Measurements from ENCODE around the gene ANAPC2. TPM values are rescaled to one million over a fixed set of nuclear protein-coding genes. Genes with fewer than 3 reads are reported as not detected.
"Not testable (repeated sequence)": the region's sequence is repeated elsewhere in the genome, so short reads cannot be mapped to it uniquely, and the experiment has no call there.

Gene ANAPC2
- polyA plus RNA-seq, 1 experiment, result 12.1 TPM

GRCh38 chr9:137138722-137139467, 49.5 kb downstream of the ANAPC2 start, which contains the start of gene GRIN1:
GRIN1 (plus strand) TSS chr9:137139154; CDS start chr9:137139487, 333 bp downstream.
- Histone ChIP-seq H3K4me3 (ENCODE audit: low read depth, low read length) (no peak within 1 kb of the TSS), H3K9me3 (ENCODE audit: control insufficient read depth, insufficient read depth, low read length) (no peaks in the 10 kb centered on the region; the same call in 1 of the 2 replicates), H3K27ac (ENCODE audit: low read depth, low read length) (no peak within 1 kb of the TSS), H3K27me3 (ENCODE audit: control insufficient read depth, insufficient read depth, low read length) (peaks cover 52% of the 10 kb centered on the region)
- DNase-seq (ENCODE audit: low read depth, low spot score), result no peak
- ChIA-PET CTCF (interaction anchor here (1.0 kb wide), 1 partner anchor 9 kb away, joined by 11 read pairs; no protein-coding TSS in a partner anchor), POLR2A (interaction anchor here (2.3 kb wide), 1 partner anchor 9 kb away, joined by 12 read pairs; no protein-coding TSS in a partner anchor)
- TF ChIP-seq CTCF (IDR thresholded peaks at IDR 0.05; ENCODE audit: low read depth, low read length), result no peak

GRCh38 chr9:137138058-137138721, 50.2 kb downstream of the ANAPC2 start:
- H3K27ac ChIP-seq (ENCODE audit: low read depth, low read length), result no peak overlapping the region
- DNase-seq (ENCODE audit: low read depth, low spot score), result no peak
- TF ChIP-seq CTCF (IDR thresholded peaks at IDR 0.05; ENCODE audit: low read depth, low read length), result no peak
- ChIA-PET POLR2A (interaction anchor here (2.3 kb wide), 1 partner anchor 8 kb away, joined by 12 read pairs; no protein-coding TSS in a partner anchor), CTCF (interaction anchor here (0.6 to 1.0 kb wide), 2 partner anchors 9 to 14 kb away, joined by 3 to 11 read pairs; no protein-coding TSS in a partner anchor)
- H3K4me3 ChIP-seq (ENCODE audit: low read depth, low read length), result no peak overlapping the region
- peaks cover 49% of the 10 kb centered on the region for H3K27me3 ChIP-seq (ENCODE audit: control insufficient read depth, insufficient read depth, low read length)
- H3K9me3 ChIP-seq (ENCODE audit: control insufficient read depth, insufficient read depth, low read length), result no peaks in the 10 kb centered on the region; the same call in 1 of the 2 replicates

GRCh38 chr9:137136881-137137607, 51.3 kb downstream of the ANAPC2 start:
- peaks cover 44% of the 10 kb centered on the region for H3K27me3 ChIP-seq (ENCODE audit: control insufficient read depth, insufficient read depth, low read length)
- POLR2A ChIA-PET, result no interaction called here
- H3K4me3 ChIP-seq (ENCODE audit: low read depth, low read length), result no peak overlapping the region
- TF ChIP-seq CTCF (IDR thresholded peaks at IDR 0.05; ENCODE audit: low read depth, low read length), result no peak
- no peak for DNase-seq (ENCODE audit: low read depth, low spot score)
- CTCF ChIA-PET, result interaction anchor here (0.6 kb wide), 1 partner anchor 90 kb away, joined by 4 read pairs; no protein-coding TSS in a partner anchor
- no peak overlapping the region for H3K27ac ChIP-seq (ENCODE audit: low read depth, low read length)
- H3K9me3 ChIP-seq (ENCODE audit: control insufficient read depth, insufficient read depth, low read length), result no peaks in the 10 kb centered on the region; the same call in 1 of the 2 replicates

DNA sequence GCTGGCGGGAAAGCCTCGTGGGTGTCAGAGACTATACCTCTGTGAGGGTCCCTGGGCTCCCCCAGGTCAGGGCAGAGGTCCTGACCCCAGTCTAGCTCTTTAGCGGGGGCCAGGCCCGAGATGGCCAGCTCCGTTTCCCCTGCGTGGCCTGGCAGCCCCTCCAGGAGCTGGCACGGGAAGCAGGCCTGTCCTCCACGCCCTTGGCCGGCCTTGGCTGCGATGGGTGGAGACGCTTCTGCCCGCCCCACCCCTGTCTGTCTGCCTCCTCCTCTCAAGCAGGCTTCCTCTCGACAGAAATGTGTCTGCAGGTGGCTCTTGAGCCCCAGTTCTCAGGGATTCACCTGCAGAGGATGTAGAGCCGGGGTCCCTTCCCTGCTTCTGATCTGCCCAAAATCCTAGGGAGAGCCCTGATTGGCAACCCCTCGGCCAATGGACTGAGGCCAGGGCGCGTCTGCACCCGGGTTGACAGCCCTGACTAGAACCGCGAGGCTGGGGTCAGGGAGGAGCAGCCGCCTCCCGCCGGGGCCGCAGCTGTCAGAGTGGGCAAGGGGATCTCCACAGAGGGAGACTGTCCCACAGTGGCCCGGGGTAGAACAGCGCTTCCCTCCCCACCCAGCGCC, 52.0 kb downstream of the ANAPC2 start:
- TF ChIP-seq CTCF (IDR thresholded peaks at IDR 0.05; ENCODE audit: low read depth, low read length), result no peak
- H3K4me3 ChIP-seq (ENCODE audit: low read depth, low read length), result no peak overlapping the region
- POLR2A ChIA-PET, result no interaction called here
- DNase-seq (ENCODE audit: low read depth, low spot score), result no peak
- no peak overlapping the region for H3K27ac ChIP-seq (ENCODE audit: low read depth, low read length)
- no peaks in the 10 kb centered on the region; the same call in 1 of the 2 replicates for H3K9me3 ChIP-seq (ENCODE audit: control insufficient read depth, insufficient read depth, low read length)
- H3K27me3 ChIP-seq (ENCODE audit: control insufficient read depth, insufficient read depth, low read length), result peaks cover 40% of the 10 kb centered on the region
- CTCF ChIA-PET, result interaction anchor here (0.6 kb wide), 1 partner anchor 89 kb away, joined by 4 read pairs; no protein-coding TSS in a partner anchor

DNA sequence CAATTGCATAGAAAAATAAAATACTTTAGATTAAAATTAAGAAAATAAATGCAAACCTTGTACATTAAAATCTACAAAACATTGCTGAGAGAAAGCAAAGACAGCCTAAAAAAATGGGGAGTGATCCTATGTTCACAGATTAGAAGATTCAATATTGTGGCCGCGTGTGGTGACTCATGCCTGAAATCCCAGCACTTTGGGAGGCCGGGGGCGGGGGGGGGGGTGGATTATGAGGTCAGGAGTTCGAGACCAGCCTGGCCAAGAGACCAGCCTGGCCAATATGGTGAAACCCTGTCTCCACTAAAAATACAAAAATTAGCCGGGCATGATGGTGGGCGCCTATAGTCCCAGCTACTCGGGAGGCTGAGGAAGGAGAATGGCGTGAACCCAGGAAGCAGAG, 53.2 kb downstream of the ANAPC2 start:
- DNase-seq (ENCODE audit: low read depth, low spot score); H3K9me3 ChIP-seq (ENCODE audit: control insufficient read depth, insufficient read depth, low read length); POLR2A ChIA-PET; H3K4me3 ChIP-seq (ENCODE audit: low read depth, low read length); H3K27ac ChIP-seq (ENCODE audit: low read depth, low read length): not testable (repeated sequence)
- H3K27me3 ChIP-seq (ENCODE audit: control insufficient read depth, insufficient read depth, low read length), result peaks cover 32% of the 10 kb centered on the region
- CTCF ChIA-PET, result interaction anchor here (0.7 to 0.8 kb wide), 2 partner anchors 102 kb away, joined by 3 read pairs; no protein-coding TSS in a partner anchor

Measured in AG04450 (cell line).